GM12878 (cell line): ENCODE results near the gene GYG2. TPM values are rescaled to one million over a fixed set of nuclear protein-coding genes. Genes with fewer than 3 reads are reported as not detected.

Experiments
- ATAC-seq: fragments of 200-7000 bp; cut with Tn5 transposase; 3 replicates; pipeline ENCODE4 v1.9.1; 2020; ENCODE audit warnings: mild to moderate bottlenecking, moderate library complexity
- BruUV-seq: library from RNA; stranded (reverse); fragments of 400-500 nt; replicated peaks from 2 replicates; lab custom pipeline; 2021; lab: Mats Ljungman, UMichigan
- CTCF ChIA-PET: fragments of 300-600 bp; sonication (Branson Sonifier 250); formaldehyde crosslinking; extraction: SDS; loops from one replicate; lab custom pipeline; 2021; ENCODE audit warnings: inconsistent platforms; lab: Yijun Ruan, JAX
- POLR2A ChIA-PET: fragments of 350-600 bp; formaldehyde crosslinking; extraction: SDS; loops from one replicate; lab custom pipeline; 2021; ENCODE audit warnings: inconsistent platforms; lab: Charles Lee
- RAD21 ChIA-PET: fragments of 300-600 bp; sonication (Branson Sonifier 250); formaldehyde crosslinking; loops from one replicate; lab custom pipeline; 2023; ENCODE audit warnings: antibody characterized with exemption; ENCODE audit not compliant: unreplicated experiment; lab: Charles Lee
- SMC1A ChIA-PET: fragments of 300-600 bp; sonication (Branson Sonifier 250); formaldehyde crosslinking; loops from one replicate; lab custom pipeline; 2023; ENCODE audit not compliant: unreplicated experiment, uncharacterized antibody; lab: Charles Lee
- DNase-seq: peaks from one replicate; pipeline ENCODE4 v3.0.0-alpha.2; 2011; ENCODE audit warnings: low read depth, low spot score
- FAIRE-seq: peaks from 3 replicates; lab custom pipeline; 2011; peaks lifted over from hg19 to GRCh38; lab: Jason Lieb, UNC
- H2AFZ ChIP-seq: 2 replicates; pipeline ENCODE4 v1.6.0; 2011; ENCODE audit warnings: low read depth, low read length, control low read depth; ENCODE audit not compliant: control insufficient read depth
- H3K27ac ChIP-seq: 2 replicates; pipeline ENCODE4 v1.5.1; 2011; ENCODE audit warnings: control low read depth; ENCODE audit not compliant: control insufficient read depth, insufficient read depth
- H3K27me3 ChIP-seq, 2 experiments: replicated peaks in 1 of 2; 2 replicates each; pipeline versions ENCODE4 v1.6.0 to v1.6.1; 2011; ENCODE audit warnings: low read length in 1 of 2; ENCODE audit not compliant: control insufficient read depth in 2 of 2, insufficient read depth in 2 of 2
- H3K36me3 ChIP-seq, 2 experiments: 2 replicates each; pipeline ENCODE4 v1.5.1; 2011; ENCODE audit warnings: low read length in 1 of 2; ENCODE audit not compliant: control insufficient read depth in 2 of 2, insufficient read depth in 2 of 2
- H3K4me1 ChIP-seq: 2 replicates; pipeline ENCODE4 v1.6.1; 2011; ENCODE audit warnings: mild to moderate bottlenecking, low read length, moderate library complexity, mixed read lengths; ENCODE audit not compliant: control insufficient read depth, insufficient read depth
- H3K4me2 ChIP-seq: 2 replicates; pipeline ENCODE4 v1.6.0; 2011; ENCODE audit warnings: control low read depth; ENCODE audit not compliant: control insufficient read depth, insufficient read depth
- H3K4me3 ChIP-seq: fragments of 200-600 bp; sonication (generic); 2 replicates; pipeline ENCODE4 v1.5.1; 2016
- H3K79me2 ChIP-seq: 2 replicates; pipeline ENCODE4 v1.6.0; 2011; ENCODE audit warnings: low read length; ENCODE audit not compliant: control insufficient read depth, insufficient read depth
- H3K9ac ChIP-seq: 2 replicates; pipeline ENCODE4 v1.8.0; 2011; ENCODE audit warnings: low read length, control low read depth, mixed read lengths; ENCODE audit not compliant: control insufficient read depth, insufficient read depth
- H3K9me3 ChIP-seq: replicated peaks from 3 replicates; pipeline ENCODE4 v1.5.1; 2011; ENCODE audit warnings: mild to moderate bottlenecking, low read length; ENCODE audit not compliant: control insufficient read depth, insufficient read depth
- H4K20me1 ChIP-seq: 2 replicates; pipeline ENCODE4 v1.6.0; 2011; ENCODE audit not compliant: control insufficient read depth, insufficient read depth
- CEBPB ChIP-seq, 2 experiments: fragments of 150-350 bp in 1 of 2; IDR thresholded peaks; 2 replicates each; pipeline ENCODE4 v1.6.1; 2012 to 2014; ENCODE audit warnings: low read depth in 2 of 2, low read length in 2 of 2, borderline replicate concordance in 1 of 2, inconsistent platforms in 1 of 2
- CHD1 ChIP-seq: IDR thresholded peaks from 2 replicates; pipeline ENCODE4 v1.6.1; 2012; ENCODE audit warnings: low read depth, low read length, improper control_type of control experiment
- CHD2 ChIP-seq: IDR thresholded peaks from 2 replicates; pipeline ENCODE4 v1.6.1; 2011; ENCODE audit warnings: low read depth, low read length, improper control_type of control experiment, borderline replicate concordance
- CREB1 ChIP-seq: IDR thresholded peaks from 2 replicates; pipeline ENCODE4 v1.6.1; 2012; ENCODE audit warnings: low read depth, mild to moderate bottlenecking, inconsistent platforms
- KAT2A ChIP-seq: conservative IDR thresholded peaks from 2 replicates; pipeline ENCODE4 v1.6.1; 2011; ENCODE audit warnings: low read depth, low read length; ENCODE audit not compliant: control insufficient read depth
- KLF5 ChIP-seq: fragments of 450-650 bp; IDR thresholded peaks from 2 replicates; pipeline ENCODE4 v1.6.1; 2014; ENCODE audit warnings: mild to moderate bottlenecking; ENCODE audit not compliant: partially characterized antibody
- NFIC ChIP-seq: IDR thresholded peaks from 2 replicates; pipeline ENCODE4 v1.6.1; 2012; ENCODE audit warnings: low read depth, mild to moderate bottlenecking, inconsistent platforms, low read length, moderate library complexity
- NR2C1 ChIP-seq: fragments of 450-650 bp; IDR thresholded peaks from 2 replicates; pipeline ENCODE4 v1.6.1; 2017; ENCODE audit warnings: antibody characterized with exemption, mild to moderate bottlenecking, moderate library complexity
- RCOR1 ChIP-seq: conservative IDR thresholded peaks from 2 replicates; pipeline ENCODE4 v1.6.1; 2012; ENCODE audit warnings: low read depth, low read length, improper control_type of control experiment
- RUNX3 ChIP-seq: IDR thresholded peaks from 2 replicates; pipeline ENCODE4 v1.6.1; 2012; ENCODE audit warnings: low read length, inconsistent platforms
- SMAD5 ChIP-seq: IDR thresholded peaks from 2 replicates; pipeline ENCODE4 v1.6.1; 2016; ENCODE audit warnings: antibody characterized with exemption, low read depth
- SPI1 ChIP-seq: IDR thresholded peaks from 2 replicates; pipeline ENCODE4 v1.6.1; 2011; ENCODE audit warnings: low read depth, mild to moderate bottlenecking, low read length, moderate library complexity, borderline replicate concordance; ENCODE audit not compliant: insufficient read depth
- SREBF2 ChIP-seq: IDR thresholded peaks from 2 replicates; pipeline ENCODE4 v1.6.1; 2012; ENCODE audit warnings: mild to moderate bottlenecking, low read length
- TCF7 ChIP-seq: IDR thresholded peaks from 2 replicates; pipeline ENCODE4 v1.6.1; 2014; ENCODE audit warnings: antibody characterized with exemption, borderline replicate concordance
- WGBS: methylation state at CpG from one replicate; pipeline ENCODE4 v1.1.6; 2016; ENCODE audit warnings: low lambda C conversion rate; ENCODE audit not compliant: insufficient replicate concordance, insufficient coverage; ENCODE audit errors: missing lambda C conversion rate; 5-methylcytosine and 5-hydroxymethylcytosine counted together
- in situ Hi-C: fragments of 300-500 bp; cut with MboI; formaldehyde crosslinking; loops from 9 replicates; pipeline ENCODE4 v1.14.3; 2018; ENCODE audit warnings: mixed read lengths
- intact Hi-C: fragments of 100-400 bp; cut with micrococcal nuclease; formaldehyde crosslinking; loops from one replicate; pipeline ENCODE4 v1.14.2; 2022; ENCODE audit not compliant: unreplicated experiment
- polyA plus RNA-seq, 11 experiments: library from polyadenylated mRNA; depleted of rRNA in 4 of 11; unstranded in 6 of 11; stranded (reverse) in 5 of 11; fragments of >200 nt; fragmentation: Nextera tagmentation in 4 of 11; fragmentation: Illumina TruSeq in 1 of 11; extraction: Ambion mirVana in 4 of 11; extraction: Trizol in 1 of 11; gene quantifications; 1 replicate in 1 of 11; 2 replicates in 10 of 11; pipeline versions ENCODE4 v1.2.1 to v1.2.3, GENCODE V29; 2011 to 2016; ENCODE audit warnings: inconsistent platforms in 2 of 11, missing spikeins in 2 of 11, low read depth in 1 of 11
- total RNA-seq, 4 experiments: library from RNA; depleted of rRNA in 3 of 4; stranded (reverse); fragments of >200 nt in 3 of 4; fragmentation: Illumina TruSeq in 1 of 4; extraction: Trizol in 1 of 4; gene quantifications; 2 replicates each; pipeline versions ENCODE4 v1.2.1 to v1.2.3, GENCODE V29; 2013 to 2021
- TF ChIP-seq, protein P1 (sequence below): fragments of 450-650 bp; IDR thresholded peaks from 2 replicates; pipeline ENCODE4 v1.6.1; 2017; ENCODE audit warnings: mild to moderate bottlenecking
- TF ChIP-seq, protein P2 (sequence below): IDR thresholded peaks from 2 replicates; pipeline ENCODE4 v1.6.1; 2011; ENCODE audit warnings: borderline replicate concordance, low read depth, mild to moderate bottlenecking, moderate library complexity, mixed read lengths, low read length; ENCODE audit not compliant: insufficient read depth; ENCODE audit errors: extremely low read length
- TF ChIP-seq, protein P3 (sequence below): fragments of 450-650 bp; IDR thresholded peaks from 2 replicates; pipeline ENCODE4 v1.6.1; 2016; ENCODE audit warnings: mild to moderate bottlenecking, moderate library complexity, borderline replicate concordance

Gene GYG2
- total and polyA plus RNA-seq, 10 of the 15 experiments (the other 5 are each of a cell fraction or from before 2014, with no cell fraction given): 0.05 TPM; not detected in 9

DNA sequence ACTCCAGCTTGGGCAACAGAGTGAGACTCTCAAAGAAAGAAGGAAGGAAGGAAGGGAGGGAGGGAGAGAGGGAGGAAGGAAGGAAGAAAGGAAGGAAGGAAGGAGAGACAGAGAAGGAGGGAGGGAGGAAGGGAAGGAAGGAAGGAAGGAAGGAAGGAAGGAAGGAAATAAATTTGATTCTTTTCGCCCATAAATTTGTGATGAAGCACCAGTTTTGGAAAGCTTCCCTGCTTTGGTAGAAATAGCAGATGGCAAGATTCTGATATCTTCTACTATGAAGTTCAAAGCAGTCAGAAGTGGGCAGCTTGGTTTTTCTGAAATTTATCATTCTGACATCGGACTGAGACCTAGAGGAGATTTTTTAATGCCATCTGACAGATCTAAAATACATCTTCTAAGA, 11.7 kb upstream of the GYG2 start:
- 0% methylated on average over 2 of the region's 2 CpGs for WGBS
- POLR2A ChIA-PET: no interaction called here

More for the DNA sequence above, 11.7 kb upstream of the GYG2 start:
- no peak overlapping the region for H3K4me3 ChIP-seq
- no peaks in the 10 kb centered on the region for H3K36me3 ChIP-seq
- no peaks in the 10 kb centered on the region for H3K9me3 ChIP-seq
- DNase-seq: no peak
- no peak for FAIRE-seq
- in situ Hi-C loops: loop anchor here (5.0 kb wide), 1 partner anchor 175 kb away; no protein-coding TSS in a partner anchor
- H3K4me1 ChIP-seq: no peaks in the 10 kb centered on the region
- intact Hi-C loops: loop anchor here (10.0 kb wide), 1 partner anchor 1172 kb away; no protein-coding TSS in a partner anchor
- ATAC-seq: no peak
- H3K4me2 ChIP-seq: no peak overlapping the region
- H3K9ac ChIP-seq: no peak overlapping the region
- H3K79me2 ChIP-seq: no peaks in the 10 kb centered on the region
- H3K27ac ChIP-seq: no peak overlapping the region
- BruUV-seq: no TSS peak
- ChIA-PET CTCF (no interaction called here), RAD21 (no interaction called here), SMC1A (no interaction called here)
- TF ChIP-seq TCF7 (no peak), KAT2A (no peak), RCOR1 (no peak), CREB1 (no peak), SPI1 (no peak), NFIC (no peak), CEBPB (IDR thresholded peaks at IDR 0.05; ENCODE audit: borderline replicate concordance in 1 of 2, low read depth in 2 of 2, low read length in 2 of 2) (no peak), NR2C1 (no peak), KLF5 (no peak), SMAD5 (no peak), SREBF2 (no peak), RUNX3 (no peak), CHD2 (no peak), CHD1 (no peak)
- TF ChIP-seq, protein P1, sequence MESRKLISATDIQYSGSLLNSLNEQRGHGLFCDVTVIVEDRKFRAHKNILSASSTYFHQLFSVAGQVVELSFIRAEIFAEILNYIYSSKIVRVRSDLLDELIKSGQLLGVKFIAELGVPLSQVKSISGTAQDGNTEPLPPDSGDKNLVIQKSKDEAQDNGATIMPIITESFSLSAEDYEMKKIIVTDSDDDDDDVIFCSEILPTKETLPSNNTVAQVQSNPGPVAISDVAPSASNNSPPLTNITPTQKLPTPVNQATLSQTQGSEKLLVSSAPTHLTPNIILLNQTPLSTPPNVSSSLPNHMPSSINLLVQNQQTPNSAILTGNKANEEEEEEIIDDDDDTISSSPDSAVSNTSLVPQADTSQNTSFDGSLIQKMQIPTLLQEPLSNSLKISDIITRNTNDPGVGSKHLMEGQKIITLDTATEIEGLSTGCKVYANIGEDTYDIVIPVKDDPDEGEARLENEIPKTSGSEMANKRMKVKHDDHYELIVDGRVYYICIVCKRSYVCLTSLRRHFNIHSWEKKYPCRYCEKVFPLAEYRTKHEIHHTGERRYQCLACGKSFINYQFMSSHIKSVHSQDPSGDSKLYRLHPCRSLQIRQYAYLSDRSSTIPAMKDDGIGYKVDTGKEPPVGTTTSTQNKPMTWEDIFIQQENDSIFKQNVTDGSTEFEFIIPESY: no peak
- TF ChIP-seq, protein P2, sequence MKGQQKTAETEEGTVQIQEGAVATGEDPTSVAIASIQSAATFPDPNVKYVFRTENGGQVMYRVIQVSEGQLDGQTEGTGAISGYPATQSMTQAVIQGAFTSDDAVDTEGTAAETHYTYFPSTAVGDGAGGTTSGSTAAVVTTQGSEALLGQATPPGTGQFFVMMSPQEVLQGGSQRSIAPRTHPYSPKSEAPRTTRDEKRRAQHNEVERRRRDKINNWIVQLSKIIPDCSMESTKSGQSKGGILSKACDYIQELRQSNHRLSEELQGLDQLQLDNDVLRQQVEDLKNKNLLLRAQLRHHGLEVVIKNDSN: no peak
- TF ChIP-seq, protein P3, sequence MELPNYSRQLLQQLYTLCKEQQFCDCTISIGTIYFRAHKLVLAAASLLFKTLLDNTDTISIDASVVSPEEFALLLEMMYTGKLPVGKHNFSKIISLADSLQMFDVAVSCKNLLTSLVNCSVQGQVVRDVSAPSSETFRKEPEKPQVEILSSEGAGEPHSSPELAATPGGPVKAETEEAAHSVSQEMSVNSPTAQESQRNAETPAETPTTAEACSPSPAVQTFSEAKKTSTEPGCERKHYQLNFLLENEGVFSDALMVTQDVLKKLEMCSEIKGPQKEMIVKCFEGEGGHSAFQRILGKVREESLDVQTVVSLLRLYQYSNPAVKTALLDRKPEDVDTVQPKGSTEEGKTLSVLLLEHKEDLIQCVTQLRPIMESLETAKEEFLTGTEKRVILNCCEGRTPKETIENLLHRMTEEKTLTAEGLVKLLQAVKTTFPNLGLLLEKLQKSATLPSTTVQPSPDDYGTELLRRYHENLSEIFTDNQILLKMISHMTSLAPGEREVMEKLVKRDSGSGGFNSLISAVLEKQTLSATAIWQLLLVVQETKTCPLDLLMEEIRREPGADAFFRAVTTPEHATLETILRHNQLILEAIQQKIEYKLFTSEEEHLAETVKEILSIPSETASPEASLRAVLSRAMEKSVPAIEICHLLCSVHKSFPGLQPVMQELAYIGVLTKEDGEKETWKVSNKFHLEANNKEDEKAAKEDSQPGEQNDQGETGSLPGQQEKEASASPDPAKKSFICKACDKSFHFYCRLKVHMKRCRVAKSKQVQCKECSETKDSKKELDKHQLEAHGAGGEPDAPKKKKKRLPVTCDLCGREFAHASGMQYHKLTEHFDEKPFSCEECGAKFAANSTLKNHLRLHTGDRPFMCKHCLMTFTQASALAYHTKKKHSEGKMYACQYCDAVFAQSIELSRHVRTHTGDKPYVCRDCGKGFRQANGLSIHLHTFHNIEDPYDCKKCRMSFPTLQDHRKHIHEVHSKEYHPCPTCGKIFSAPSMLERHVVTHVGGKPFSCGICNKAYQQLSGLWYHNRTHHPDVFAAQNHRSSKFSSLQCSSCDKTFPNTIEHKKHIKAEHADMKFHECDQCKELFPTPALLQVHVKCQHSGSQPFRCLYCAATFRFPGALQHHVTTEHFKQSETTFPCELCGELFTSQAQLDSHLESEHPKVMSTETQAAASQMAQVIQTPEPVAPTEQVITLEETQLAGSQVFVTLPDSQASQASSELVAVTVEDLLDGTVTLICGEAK: no peak
- H2AFZ ChIP-seq: no peak overlapping the region
- no peaks in the 10 kb centered on the region for H4K20me1 ChIP-seq
- H3K27me3 ChIP-seq: no peaks in the 10 kb centered on the region
